Astrocyte of the spinal cord (primary cell): ENCODE results near the gene KRTAP10-11.
"Not testable (repeated sequence)": the region's sequence is repeated elsewhere in the genome, so short reads cannot be mapped to it uniquely, and the experiment has no call there.

Experiments
- DNase-seq: peaks from one replicate; pipeline ENCODE4 v3.0.0; 2011; ENCODE audit warnings: low read depth, low spot score
- H3K4me3 ChIP-seq: 2 replicates; pipeline ENCODE4 v1.5.1; 2011; ENCODE audit warnings: low read depth, mild to moderate bottlenecking, low read length, moderate library complexity
- CTCF ChIP-seq: IDR thresholded peaks from 2 replicates; pipeline ENCODE4 v1.5.1; 2012; ENCODE audit warnings: low read depth, mild to moderate bottlenecking, low read length, inconsistent platforms
- in situ Hi-C: cut with HindIII; loops from 2 replicates; pipeline ENCODE4 v1.10.0; 2017; ENCODE audit warnings: low sequenced_read_pairs

The KRTAP10-11 gene

GRCh38 chr21:44603109-44603875 lies 42.9 kb upstream of the KRTAP10-11 start:
- no peak overlapping the region for H3K4me3 ChIP-seq
- TF ChIP-seq CTCF = no peak
- no peak for DNase-seq
- in situ Hi-C loops = no loop called here

GRCh38 chr21:44603911-44604310 lies 42.3 kb upstream of the KRTAP10-11 start:
- no peak overlapping the region for H3K4me3 ChIP-seq
- DNase-seq = no peak
- TF ChIP-seq CTCF = no peak
- in situ Hi-C loops = no loop called here

GRCh38 chr21:44606495-44606894 lies 39.7 kb upstream of the KRTAP10-11 start:
- DNase-seq = no peak
- H3K4me3 ChIP-seq = no peak overlapping the region
- in situ Hi-C loops = no loop called here
- no peak for TF ChIP-seq CTCF

- in situ Hi-C loops = no loop called here
- DNase-seq = no peak
- TF ChIP-seq CTCF = no peak
- H3K4me3 ChIP-seq = no peak overlapping the region
These were observed 37.0 kb upstream of the KRTAP10-11 start for GRCh38 chr21:44609193-44609592.

GRCh38 chr21:44610157-44610843 lies 35.9 kb upstream of the KRTAP10-11 start:
- in situ Hi-C loops, H3K4me3 ChIP-seq, DNase-seq: not testable (repeated sequence)

- TF ChIP-seq CTCF = no peak
- in situ Hi-C loops = no loop called here
- no peak overlapping the region for H3K4me3 ChIP-seq
- DNase-seq = no peak
These were observed 34.7 kb upstream of the KRTAP10-11 start for GRCh38 chr21:44611551-44611950.

- DNase-seq = no peak
- in situ Hi-C loops = no loop called here
- no peak for TF ChIP-seq CTCF
- no peak within 1 kb of the TSS for H3K4me3 ChIP-seq
These were observed 34.2 kb upstream of the KRTAP10-11 start, which contains the start of gene KRTAP10-8 for GRCh38 chr21:44612029-44612486. KRTAP10-8 (plus strand) TSS chr21:44612079; CDS start chr21:44612101, 22 bp downstream.
